Osteoblast (primary cell): ENCODE results near the gene MLXIP. TPM values are rescaled to one million over a fixed set of nuclear protein-coding genes. Genes with fewer than 3 reads are reported as not detected.

ENCODE experiments used
- DNase-seq: peaks from one replicate; pipeline ENCODE4 v3.0.0; 2011; ENCODE audit warnings: low spot score, mixed read lengths; ENCODE audit not compliant: insufficient read length; ENCODE audit errors: missing footprints
- H2AFZ ChIP-seq: 2 replicates; pipeline ENCODE4 v1.6.0; 2011; ENCODE audit warnings: mild to moderate bottlenecking, low read length
- H3K27ac ChIP-seq: 2 replicates; pipeline ENCODE4 v1.5.1; 2011; ENCODE audit warnings: mild to moderate bottlenecking, low read depth, low read length, moderate library complexity
- H3K27me3 ChIP-seq: 2 replicates; pipeline ENCODE4 v1.6.0; 2012; ENCODE audit warnings: mild to moderate bottlenecking, control low read depth, inconsistent platforms, low read length, moderate library complexity; ENCODE audit not compliant: insufficient read depth
- H3K36me3 ChIP-seq: 2 replicates; pipeline ENCODE4 v1.5.1; 2011; ENCODE audit warnings: mild to moderate bottlenecking, low read length, control low read depth, moderate library complexity; ENCODE audit not compliant: insufficient read depth
- H3K4me1 ChIP-seq: 2 replicates; pipeline ENCODE4 v1.5.1; 2011; ENCODE audit warnings: mild to moderate bottlenecking, low read length, control low read depth, moderate library complexity; ENCODE audit not compliant: insufficient read depth
- H3K4me2 ChIP-seq: 2 replicates; pipeline ENCODE4 v1.6.0; 2011; ENCODE audit warnings: mild to moderate bottlenecking, low read length; ENCODE audit not compliant: insufficient read depth
- H3K4me3 ChIP-seq: fragments of 200-600 bp; sonication (generic); 3 replicates; pipeline ENCODE4 v1.5.1; 2012; ENCODE audit warnings: mild to moderate bottlenecking, low read length, inconsistent platforms; ENCODE audit not compliant: insufficient read depth
- H3K79me2 ChIP-seq: 2 replicates; pipeline ENCODE4 v1.6.0; 2012; ENCODE audit warnings: mild to moderate bottlenecking, low read length, control low read depth, inconsistent platforms; ENCODE audit not compliant: insufficient read depth
- H3K9me3 ChIP-seq: 2 replicates; pipeline ENCODE4 v1.5.1; 2011; ENCODE audit warnings: low read depth, low read length, control low read depth
- H4K20me1 ChIP-seq: 2 replicates; pipeline ENCODE4 v1.6.0; 2012; ENCODE audit warnings: mild to moderate bottlenecking, low read length, control low read depth; ENCODE audit not compliant: insufficient read depth
- total RNA-seq: library from RNA; depleted of rRNA; stranded (reverse); fragments of >200 nt; gene quantifications from 2 replicates; pipeline ENCODE4 v1.2.3, GENCODE V29; 2012
- TF ChIP-seq, protein P1 (sequence below): IDR thresholded peaks from 2 replicates; pipeline ENCODE4 v1.5.1; 2011; ENCODE audit warnings: mild to moderate bottlenecking, low read depth, low read length, moderate library complexity; ENCODE audit errors: extremely low read depth

The MLXIP gene
- total RNA-seq, 1 donor = 14.1 TPM

GRCh38 chr12:122089077-122089476, 10.5 kb downstream of the MLXIP start:
- Histone ChIP-seq H3K36me3 (peaks cover 4% of the 10 kb centered on the region), H3K9me3 (no peaks in the 10 kb centered on the region), H3K4me1 (peaks cover 38% of the 10 kb centered on the region), H3K4me3 (no peak overlapping the region), H4K20me1 (peaks cover 6% of the 10 kb centered on the region), H2AFZ (no peak overlapping the region), H3K27me3 (no peaks in the 10 kb centered on the region), H3K79me2 (peaks cover 81% of the 10 kb centered on the region), H3K4me2 (no peak overlapping the region), H3K27ac (peak overlapping the region; percentile 98)
- TF ChIP-seq, protein P1, sequence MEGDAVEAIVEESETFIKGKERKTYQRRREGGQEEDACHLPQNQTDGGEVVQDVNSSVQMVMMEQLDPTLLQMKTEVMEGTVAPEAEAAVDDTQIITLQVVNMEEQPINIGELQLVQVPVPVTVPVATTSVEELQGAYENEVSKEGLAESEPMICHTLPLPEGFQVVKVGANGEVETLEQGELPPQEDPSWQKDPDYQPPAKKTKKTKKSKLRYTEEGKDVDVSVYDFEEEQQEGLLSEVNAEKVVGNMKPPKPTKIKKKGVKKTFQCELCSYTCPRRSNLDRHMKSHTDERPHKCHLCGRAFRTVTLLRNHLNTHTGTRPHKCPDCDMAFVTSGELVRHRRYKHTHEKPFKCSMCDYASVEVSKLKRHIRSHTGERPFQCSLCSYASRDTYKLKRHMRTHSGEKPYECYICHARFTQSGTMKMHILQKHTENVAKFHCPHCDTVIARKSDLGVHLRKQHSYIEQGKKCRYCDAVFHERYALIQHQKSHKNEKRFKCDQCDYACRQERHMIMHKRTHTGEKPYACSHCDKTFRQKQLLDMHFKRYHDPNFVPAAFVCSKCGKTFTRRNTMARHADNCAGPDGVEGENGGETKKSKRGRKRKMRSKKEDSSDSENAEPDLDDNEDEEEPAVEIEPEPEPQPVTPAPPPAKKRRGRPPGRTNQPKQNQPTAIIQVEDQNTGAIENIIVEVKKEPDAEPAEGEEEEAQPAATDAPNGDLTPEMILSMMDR = no peak
- no peak for DNase-seq

DNA sequence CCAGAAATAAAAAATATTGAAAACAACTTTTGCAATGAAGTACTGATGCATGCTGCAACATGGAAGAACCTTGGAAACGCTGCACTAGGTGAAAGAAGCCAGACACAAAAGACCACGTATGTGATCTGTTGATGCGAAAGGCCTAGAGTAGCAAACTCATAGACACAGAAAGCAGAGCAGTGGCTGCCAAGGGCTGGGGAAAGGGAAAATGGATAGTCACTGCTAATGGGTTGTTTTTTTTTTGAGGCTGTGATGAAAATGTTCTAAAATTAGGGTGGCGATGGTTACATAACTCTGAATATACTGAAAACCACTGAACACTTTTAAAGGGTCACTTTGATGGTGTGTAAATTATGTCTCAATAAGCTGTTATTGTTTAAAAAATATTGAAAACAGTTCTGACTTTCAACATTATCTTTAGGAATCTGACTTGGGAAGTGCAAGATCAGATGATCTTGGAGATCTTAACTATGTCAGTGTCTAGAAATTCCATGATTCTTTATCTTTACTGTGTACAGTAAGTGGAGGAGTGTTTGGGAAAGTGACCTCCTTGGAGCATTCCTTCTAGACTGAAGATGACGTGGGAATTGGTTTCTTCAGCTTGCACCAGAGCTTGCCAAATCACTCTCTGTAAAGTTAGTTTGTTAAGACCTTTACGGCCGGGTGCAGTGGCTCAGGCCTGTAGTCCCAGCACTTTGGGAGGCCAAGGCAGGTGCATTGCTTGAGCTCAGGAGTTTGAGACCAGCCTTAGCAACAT, 12.4 kb downstream of the MLXIP start:
- peak overlapping the region; percentile 40 for H3K4me2 ChIP-seq
- H2AFZ ChIP-seq = no peak overlapping the region
- peak; percentile 94 for DNase-seq
- H3K27me3 ChIP-seq = no peaks in the 10 kb centered on the region
- H3K36me3 ChIP-seq = no peaks in the 10 kb centered on the region
- H3K4me1 ChIP-seq = peaks cover 38% of the 10 kb centered on the region
- TF ChIP-seq, protein P1 = no peak
- peaks cover 6% of the 10 kb centered on the region for H4K20me1 ChIP-seq
- H3K4me3 ChIP-seq = no peak overlapping the region
- peaks cover 81% of the 10 kb centered on the region for H3K79me2 ChIP-seq
- peak overlapping the region; percentile 98 for H3K27ac ChIP-seq
- no peaks in the 10 kb centered on the region for H3K9me3 ChIP-seq

DNA sequence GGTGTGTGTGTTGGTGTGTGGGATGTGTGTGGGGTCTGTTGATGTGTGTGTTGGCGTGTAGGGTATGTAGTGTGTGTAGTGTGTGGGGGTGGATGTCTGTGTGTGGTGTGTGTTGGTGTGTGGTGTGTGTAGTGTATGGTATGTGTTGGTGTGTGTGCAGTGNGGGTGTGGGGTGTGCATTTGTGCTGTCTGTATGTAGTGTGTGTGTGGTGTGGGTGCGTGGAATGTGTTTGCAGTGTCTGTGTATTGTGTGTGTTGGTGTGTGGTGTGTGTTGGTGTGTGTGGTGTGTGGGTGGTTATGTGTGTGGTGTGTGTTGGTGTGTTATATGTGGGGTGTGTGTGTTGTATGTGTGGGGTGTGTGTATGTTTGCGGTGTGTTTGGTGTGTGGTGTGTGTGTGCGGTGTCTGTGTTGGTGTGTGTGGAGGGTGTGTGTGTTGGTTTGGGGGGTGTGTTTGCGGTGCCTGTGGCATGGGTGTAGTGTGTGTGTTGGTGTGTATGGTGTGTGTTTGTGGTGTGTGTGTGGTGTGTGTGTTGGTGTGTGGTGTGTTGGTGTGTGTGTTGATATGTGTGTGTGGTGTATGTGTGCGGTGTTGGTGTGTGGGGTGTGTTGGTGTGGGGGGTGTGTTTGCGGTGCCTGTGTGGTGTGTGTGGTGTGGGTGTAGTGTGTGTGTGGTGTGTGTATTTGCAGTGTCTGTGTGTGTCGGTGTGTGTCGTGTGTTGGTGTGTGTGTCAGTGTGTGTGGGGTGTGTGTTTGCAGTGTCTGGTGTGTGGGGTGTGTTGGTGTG, 14.7 kb downstream of the MLXIP start:
- H2AFZ ChIP-seq = no peak overlapping the region
- H3K4me3 ChIP-seq = no peak overlapping the region
- H4K20me1 ChIP-seq = peaks cover 7% of the 10 kb centered on the region
- H3K36me3 ChIP-seq = no peaks in the 10 kb centered on the region
- no peaks in the 10 kb centered on the region for H3K27me3 ChIP-seq
- peaks cover 80% of the 10 kb centered on the region for H3K79me2 ChIP-seq
- H3K27ac ChIP-seq = peak overlapping the region; percentile 40
- no peaks in the 10 kb centered on the region for H3K9me3 ChIP-seq
- peaks cover 37% of the 10 kb centered on the region for H3K4me1 ChIP-seq
- TF ChIP-seq, protein P1 = no peak
- H3K4me2 ChIP-seq = no peak overlapping the region
- DNase-seq = no peak

GRCh38 chr12:122094137-122094734, 15.7 kb downstream of the MLXIP start:
- Histone ChIP-seq H3K9me3 (no peaks in the 10 kb centered on the region), H2AFZ (no peak overlapping the region), H4K20me1 (peaks cover 11% of the 10 kb centered on the region), H3K79me2 (peaks cover 81% of the 10 kb centered on the region), H3K27me3 (no peaks in the 10 kb centered on the region), H3K36me3 (no peaks in the 10 kb centered on the region), H3K4me1 (peaks cover 40% of the 10 kb centered on the region), H3K27ac (peak overlapping the region; percentile 40), H3K4me2 (no peak overlapping the region), H3K4me3 (no peak overlapping the region)
- DNase-seq = no peak
- TF ChIP-seq, protein P1 = no peak
